AG09319 (cell line): ENCODE measurements around the gene SMC6.
A peak's percentile ranks its signal among the peaks of the same experiment; 100 is the strongest.

Experiments
- DNase-seq: peaks from one replicate; pipeline ENCODE4 v3.0.0-alpha.2; 2010; ENCODE audit warnings: low read depth; ENCODE audit errors: extremely low read depth
- TF ChIP-seq, protein P1 (sequence below): IDR thresholded peaks from 2 replicates; pipeline ENCODE4 v1.5.1; 2011; ENCODE audit warnings: low read depth, mild to moderate bottlenecking, inconsistent platforms, low read length, moderate library complexity

The SMC6 gene

DNA sequence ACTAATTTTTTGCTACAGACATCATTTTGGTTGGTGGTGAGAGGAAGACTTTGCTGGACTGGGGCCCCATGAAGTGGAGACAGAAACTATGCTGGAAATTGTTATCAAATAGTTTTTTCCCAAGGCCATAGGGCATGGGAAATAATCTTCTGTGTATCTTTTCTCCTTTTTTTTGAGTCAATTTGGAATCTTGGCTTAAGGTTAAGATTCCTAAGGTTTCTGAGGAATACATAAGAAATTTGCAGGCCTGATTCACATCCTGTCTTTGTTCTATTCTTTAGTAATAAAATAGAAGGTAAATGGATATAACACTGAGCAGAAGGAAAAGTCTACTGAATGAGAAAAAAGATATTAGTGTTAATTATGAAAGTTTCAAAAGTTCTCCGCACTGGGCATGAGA lies 16.6 kb downstream of the SMC6 start:
- DNase-seq, result no peak
- TF ChIP-seq, protein P1, sequence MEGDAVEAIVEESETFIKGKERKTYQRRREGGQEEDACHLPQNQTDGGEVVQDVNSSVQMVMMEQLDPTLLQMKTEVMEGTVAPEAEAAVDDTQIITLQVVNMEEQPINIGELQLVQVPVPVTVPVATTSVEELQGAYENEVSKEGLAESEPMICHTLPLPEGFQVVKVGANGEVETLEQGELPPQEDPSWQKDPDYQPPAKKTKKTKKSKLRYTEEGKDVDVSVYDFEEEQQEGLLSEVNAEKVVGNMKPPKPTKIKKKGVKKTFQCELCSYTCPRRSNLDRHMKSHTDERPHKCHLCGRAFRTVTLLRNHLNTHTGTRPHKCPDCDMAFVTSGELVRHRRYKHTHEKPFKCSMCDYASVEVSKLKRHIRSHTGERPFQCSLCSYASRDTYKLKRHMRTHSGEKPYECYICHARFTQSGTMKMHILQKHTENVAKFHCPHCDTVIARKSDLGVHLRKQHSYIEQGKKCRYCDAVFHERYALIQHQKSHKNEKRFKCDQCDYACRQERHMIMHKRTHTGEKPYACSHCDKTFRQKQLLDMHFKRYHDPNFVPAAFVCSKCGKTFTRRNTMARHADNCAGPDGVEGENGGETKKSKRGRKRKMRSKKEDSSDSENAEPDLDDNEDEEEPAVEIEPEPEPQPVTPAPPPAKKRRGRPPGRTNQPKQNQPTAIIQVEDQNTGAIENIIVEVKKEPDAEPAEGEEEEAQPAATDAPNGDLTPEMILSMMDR, result no peak

DNA sequence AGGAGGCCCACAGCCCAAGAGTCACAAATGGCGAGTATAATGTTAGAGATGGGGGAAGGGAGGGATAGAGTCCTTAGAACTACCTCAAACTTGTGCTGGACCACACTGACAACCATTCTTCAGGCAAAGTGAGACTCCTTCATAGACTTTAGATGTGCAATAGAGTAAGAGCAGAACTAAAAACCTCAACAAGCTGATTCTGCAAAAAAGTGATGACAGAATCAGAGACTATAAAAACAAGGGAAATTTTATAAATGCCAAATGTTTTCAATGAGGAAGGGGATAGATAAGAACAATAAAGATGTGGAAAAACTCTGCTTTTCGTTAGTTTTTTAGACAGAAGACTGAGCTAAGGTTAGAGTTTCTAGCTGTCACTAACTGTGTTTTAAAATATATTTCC lies 17.7 kb downstream of the SMC6 start:
- DNase-seq, result no peak
- TF ChIP-seq, protein P1, result no peak

DNA sequence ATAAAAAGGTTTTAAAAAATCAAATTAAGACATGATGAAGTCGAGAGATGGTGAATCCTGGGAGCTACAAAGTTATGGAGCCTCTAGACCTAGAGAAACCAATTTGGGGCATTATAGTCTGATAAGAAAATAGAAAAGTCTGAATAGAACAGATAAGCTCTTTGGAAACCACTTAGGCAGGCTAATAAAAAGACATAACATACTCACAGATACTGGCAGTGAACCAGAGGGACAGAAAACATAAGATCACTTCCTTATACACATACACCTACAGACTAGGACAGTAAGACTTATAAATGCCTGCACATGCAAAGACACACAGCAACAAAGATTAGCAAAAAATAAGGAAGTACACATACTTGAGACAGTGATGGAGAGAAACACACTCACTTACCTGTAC lies 20.0 kb downstream of the SMC6 start:
- TF ChIP-seq, protein P1, result no peak
- DNase-seq, result no peak

DNA sequence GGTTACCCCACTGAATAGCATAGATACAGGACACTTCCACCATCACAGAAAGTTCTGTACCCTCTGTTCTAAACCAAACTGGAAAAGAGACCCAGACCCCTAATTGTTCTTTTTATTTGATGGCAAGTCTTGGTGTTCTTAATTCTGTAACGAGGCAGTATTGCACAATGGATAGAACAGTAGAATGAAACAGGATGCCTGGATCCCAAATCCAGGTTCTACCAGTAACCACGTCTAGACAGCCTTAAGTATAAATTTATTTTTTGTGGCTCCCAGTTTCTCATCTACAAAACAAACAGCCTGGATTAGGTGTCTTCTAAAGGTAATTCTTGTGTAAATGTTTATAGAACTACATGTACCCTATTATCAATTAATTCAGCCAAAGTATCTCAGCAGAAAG lies 23.7 kb downstream of the SMC6 start:
- TF ChIP-seq, protein P1, result no peak
- no peak for DNase-seq

DNA sequence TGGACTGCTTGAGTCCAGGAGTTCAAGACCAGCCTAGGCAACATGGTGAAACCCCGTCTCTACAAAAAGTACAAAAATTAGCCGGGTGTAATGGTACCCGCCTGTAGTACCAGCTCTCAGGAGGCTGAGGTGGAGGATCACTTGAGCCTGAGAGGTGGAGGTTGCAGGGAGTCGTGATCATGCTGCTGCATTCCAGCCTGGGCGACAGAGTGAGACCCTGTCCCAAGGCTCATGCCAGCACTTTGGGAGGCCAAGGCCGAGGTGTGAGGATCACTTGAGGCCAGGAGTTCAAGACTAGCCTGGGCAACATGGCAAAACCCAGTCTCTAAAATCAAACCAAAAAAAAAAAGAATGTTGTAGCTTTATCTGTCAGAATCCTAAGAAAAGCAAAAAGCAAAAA lies 25.4 kb downstream of the SMC6 start:
- TF ChIP-seq, protein P1, result no peak
- no peak for DNase-seq

DNA sequence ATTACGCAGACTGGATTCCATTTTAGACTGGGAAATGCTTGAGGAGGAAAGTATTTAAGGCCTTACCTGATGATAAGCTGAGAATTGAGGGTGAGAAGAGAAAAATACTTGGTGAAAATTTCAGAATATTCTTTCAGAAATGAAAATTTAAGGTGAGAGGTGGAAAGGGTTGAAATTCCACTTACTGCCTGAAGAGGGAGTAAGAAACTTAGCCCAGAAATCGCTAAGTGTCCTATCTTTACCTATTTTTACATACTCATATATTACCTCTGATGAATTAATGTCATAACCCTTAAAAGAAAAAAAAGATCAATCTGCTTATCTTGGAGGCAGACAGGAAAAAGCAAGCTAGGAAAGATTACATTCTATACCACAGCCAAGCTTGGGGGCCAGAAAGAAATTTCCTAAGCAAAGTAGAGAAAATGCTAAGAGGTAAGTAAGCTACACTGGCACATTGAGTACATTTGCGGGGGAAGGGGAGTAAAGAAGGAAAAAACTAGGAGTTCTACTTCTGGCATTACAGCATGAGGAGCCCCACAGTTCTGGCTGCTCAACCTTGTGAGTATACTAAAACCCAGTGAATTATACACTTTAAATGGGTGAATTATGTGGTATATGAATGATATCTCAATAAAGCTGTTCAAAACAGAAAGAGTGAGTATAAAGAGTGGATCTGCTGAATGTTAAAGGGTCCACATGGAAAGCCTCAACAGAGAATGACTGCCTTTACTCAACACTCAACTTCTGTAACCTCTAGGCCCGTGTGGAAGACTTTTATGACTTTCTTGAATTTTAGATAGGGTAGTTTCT lies 33.8 kb downstream of the SMC6 start:
- TF ChIP-seq, protein P1, result peak; percentile 76
- no peak for DNase-seq

DNA sequence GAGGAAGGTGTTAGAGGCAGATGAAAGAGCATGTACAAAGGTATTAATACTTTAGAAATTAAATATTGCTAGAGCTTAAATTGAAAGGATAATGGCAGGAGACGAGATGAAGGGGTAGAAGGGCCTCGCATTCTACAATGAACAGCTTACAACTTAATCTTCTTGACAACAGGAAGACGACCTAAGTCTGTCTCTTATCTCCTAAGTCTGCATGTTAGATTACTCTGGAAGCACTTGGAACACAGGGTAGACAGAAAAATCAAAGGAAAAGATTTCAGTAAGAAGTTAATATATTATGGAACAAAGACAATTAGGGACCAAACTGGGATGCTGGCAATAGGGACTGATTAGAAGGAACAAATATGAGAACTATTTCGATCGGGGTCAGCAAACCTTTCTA lies 34.9 kb downstream of the SMC6 start:
- TF ChIP-seq, protein P1, result no peak
- DNase-seq, result no peak
